ENCODE data around the gene ZEB2. TPM values are rescaled to one million over a fixed set of nuclear protein-coding genes. Genes with fewer than 3 reads are reported as not detected.

The ZEB2 gene
- total RNA-seq, 1 experiment from 2014 or later, result 1.2 TPM

DNA sequence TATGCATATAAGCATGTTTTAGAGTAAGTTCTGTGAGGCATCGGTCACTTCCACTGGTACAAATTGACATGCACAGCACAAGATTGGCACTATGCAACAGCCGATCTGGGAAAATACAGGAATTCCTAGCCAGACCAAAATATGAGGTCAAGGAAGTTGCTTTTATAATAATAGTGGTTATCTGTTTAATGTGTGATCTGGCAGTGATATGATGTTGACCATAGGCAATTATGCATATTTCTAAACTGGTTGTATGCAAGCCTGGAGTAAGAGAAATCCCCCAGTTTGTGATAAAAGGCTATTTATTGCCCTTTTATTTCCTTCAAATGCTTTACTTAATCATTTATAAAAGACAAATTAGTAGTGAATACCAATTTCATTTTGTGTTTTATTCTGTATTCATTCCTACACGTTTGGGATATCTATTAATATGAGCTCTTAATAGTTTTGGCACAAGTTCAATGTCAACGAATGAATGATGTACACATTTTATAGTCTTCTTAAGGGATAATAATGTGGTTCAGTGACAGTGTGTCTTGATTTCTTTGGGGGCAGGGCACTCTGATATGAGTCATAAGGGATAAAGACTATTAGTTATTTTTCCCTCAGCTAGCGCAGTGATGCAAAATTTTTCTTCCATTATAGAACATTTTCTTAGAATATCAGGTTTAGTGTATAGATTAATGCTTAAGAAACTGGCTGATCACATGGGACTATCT lies 34.7 kb upstream of the ZEB2 start:
- TF ChIP-seq, protein P1, sequence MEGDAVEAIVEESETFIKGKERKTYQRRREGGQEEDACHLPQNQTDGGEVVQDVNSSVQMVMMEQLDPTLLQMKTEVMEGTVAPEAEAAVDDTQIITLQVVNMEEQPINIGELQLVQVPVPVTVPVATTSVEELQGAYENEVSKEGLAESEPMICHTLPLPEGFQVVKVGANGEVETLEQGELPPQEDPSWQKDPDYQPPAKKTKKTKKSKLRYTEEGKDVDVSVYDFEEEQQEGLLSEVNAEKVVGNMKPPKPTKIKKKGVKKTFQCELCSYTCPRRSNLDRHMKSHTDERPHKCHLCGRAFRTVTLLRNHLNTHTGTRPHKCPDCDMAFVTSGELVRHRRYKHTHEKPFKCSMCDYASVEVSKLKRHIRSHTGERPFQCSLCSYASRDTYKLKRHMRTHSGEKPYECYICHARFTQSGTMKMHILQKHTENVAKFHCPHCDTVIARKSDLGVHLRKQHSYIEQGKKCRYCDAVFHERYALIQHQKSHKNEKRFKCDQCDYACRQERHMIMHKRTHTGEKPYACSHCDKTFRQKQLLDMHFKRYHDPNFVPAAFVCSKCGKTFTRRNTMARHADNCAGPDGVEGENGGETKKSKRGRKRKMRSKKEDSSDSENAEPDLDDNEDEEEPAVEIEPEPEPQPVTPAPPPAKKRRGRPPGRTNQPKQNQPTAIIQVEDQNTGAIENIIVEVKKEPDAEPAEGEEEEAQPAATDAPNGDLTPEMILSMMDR (conservative IDR thresholded peaks at IDR 0.05), result no peak
- no peaks in the 10 kb centered on the region; the same call in 1 of the 2 replicates for H3K4me1 ChIP-seq (ENCODE audit: insufficient read depth, low read length)
- no peak overlapping the region for H3K4me3 Mint-ChIP-seq
- no peak overlapping the region for H3K18ac ChIP-seq (ENCODE audit: insufficient read length, low read depth, low read length)
- no peak overlapping the region for H2BK20ac ChIP-seq (ENCODE audit: low read depth, low read length, poor library complexity, severe bottlenecking)
- H3K9me3 Mint-ChIP-seq, result no peaks in the 10 kb centered on the region
- H3K27me3 Mint-ChIP-seq (ENCODE audit: low read depth), result no peaks in the 10 kb centered on the region; the same call in 1 of the 2 replicates
- no peak overlapping the region for H3K14ac ChIP-seq (ENCODE audit: insufficient read depth, low read length)
- H3K9ac ChIP-seq (ENCODE audit: extremely low read depth, insufficient read length, low read length), result no peak overlapping the region
- H3K23ac ChIP-seq (ENCODE audit: insufficient read length, low read depth, low read length), result no peak overlapping the region
- no peaks in the 10 kb centered on the region; a peak in 1 of 7 replicates for H3K36me3 Mint-ChIP-seq (ENCODE audit: insufficient read depth in 1 of 3, low read depth in 3 of 3)
- H2AFZ ChIP-seq (ENCODE audit: low read length), result no peak overlapping the region
- peaks cover 15 to 21% of the 10 kb centered on the region in 2 experiments for H3K4me1 Mint-ChIP-seq
- H3K4me2 ChIP-seq (ENCODE audit: insufficient read depth, insufficient read length, low read length), result no peak overlapping the region
- H2BK15ac ChIP-seq (ENCODE audit: low read depth, low read length), result no peak overlapping the region
- no peak overlapping the region for H2BK120ac ChIP-seq (ENCODE audit: low read depth, low read length, poor library complexity, severe bottlenecking)
- H3K9me3 ChIP-seq (ENCODE audit: control insufficient read depth, low read depth, low read length), result no peaks in the 10 kb centered on the region
- no peak overlapping the region for H3K56ac ChIP-seq (ENCODE audit: insufficient read length, low read depth, low read length)
- H3K79me2 ChIP-seq (ENCODE audit: insufficient read depth, low read length), result no peaks in the 10 kb centered on the region
- no peak overlapping the region for H3K27ac Mint-ChIP-seq
- no peaks in the 10 kb centered on the region for H4K20me1 ChIP-seq (ENCODE audit: control insufficient read depth, insufficient read depth, insufficient read length)
- H3K4ac ChIP-seq (ENCODE audit: low read depth, low read length), result no peak overlapping the region
- no peak overlapping the region for H2BK12ac ChIP-seq (ENCODE audit: insufficient read length, low read depth, low read length)
- DNase-seq, result no peak
- WGBS (ENCODE audit: extremely low coverage, insufficient read length, low lambda C conversion rate), result no CpG with 5 or more reads among the region's 5 CpGs
- no peak overlapping the region for H2BK5ac ChIP-seq (ENCODE audit: insufficient read length, low read length)
- no peak overlapping the region for H3T11ph ChIP-seq (ENCODE audit: low read length)
- no peaks in the 10 kb centered on the region for H3K27me3 ChIP-seq (ENCODE audit: insufficient read depth, low read length)
- no peak overlapping the region for H4K91ac ChIP-seq (ENCODE audit: insufficient read length, low read depth, low read length)
- no peak overlapping the region for H4K5ac ChIP-seq (ENCODE audit: insufficient read length, low read depth, low read length)
- no peak overlapping the region for H4K8ac ChIP-seq (replicated peaks; ENCODE audit: insufficient read length, low read depth, low read length)
- no peaks in the 10 kb centered on the region for H3K79me1 ChIP-seq (ENCODE audit: insufficient read depth, low read depth, low read length, poor library complexity, severe bottlenecking)
- H2AK5ac ChIP-seq (ENCODE audit: insufficient read length, low read length), result no peak overlapping the region
- H3K23me2 ChIP-seq (ENCODE audit: insufficient read length, low read depth, low read length, poor library complexity, severe bottlenecking), result no peaks in the 10 kb centered on the region
- no peak overlapping the region for H3K27ac ChIP-seq (ENCODE audit: insufficient read length, low read depth, low read length)

Data from H9 (cell line).